Endothelial cell of umbilical vein (primary cell): Measurements from ENCODE around the gene IGSF5.

Experiments
- EZH2 ChIP-seq: IDR thresholded peaks from 2 replicates; pipeline ENCODE4 v1.6.1; 2012; ENCODE audit warnings: borderline replicate concordance, low read depth, mild to moderate bottlenecking, moderate library complexity, low read length, inconsistent platforms; ENCODE audit not compliant: severe bottlenecking
- FOS ChIP-seq: IDR thresholded peaks from 2 replicates; pipeline ENCODE4 v1.6.1; 2011; ENCODE audit warnings: mild to moderate bottlenecking, low read length, moderate library complexity, borderline replicate concordance; ENCODE audit not compliant: insufficient read depth
- MYC ChIP-seq: IDR thresholded peaks from one replicate; pipeline ENCODE4 v1.6.1; 2011; ENCODE audit warnings: mild to moderate bottlenecking, low read depth, low read length
- POLR2A ChIP-seq: IDR thresholded peaks from 2 replicates; pipeline ENCODE4 v1.6.1; 2012; ENCODE audit warnings: low read depth, mild to moderate bottlenecking, control low read depth, low read length
- POLR2AphosphoS5 ChIP-seq: IDR thresholded peaks from 2 replicates; pipeline ENCODE4 v1.6.1; 2012; ENCODE audit warnings: low read depth, mild to moderate bottlenecking, control low read depth, low read length, moderate library complexity; ENCODE audit not compliant: insufficient read depth

GRCh38 chr21:39712273-39712672 lies 32.7 kb upstream of the IGSF5 start:
- TF ChIP-seq MYC (no peak), POLR2AphosphoS5 (no peak), POLR2A (no peak), FOS (no peak), EZH2 (no peak)
